ENCODE results near the gene CAP2. TPM values are rescaled to one million over a fixed set of nuclear protein-coding genes. Genes with fewer than 3 reads are reported as not detected.

Gene CAP2
- total and polyA plus RNA-seq, 2 donors (not counting 1 experiment from before 2014, with no cell fraction given), result 8.6 to 38.1 TPM

GRCh38 chr6:17473554-17473953 is 80.2 kb downstream of the CAP2 start:
- TF ChIP-seq CTCF (conservative IDR thresholded peaks at IDR 0.05 in 1 of 2, IDR thresholded peaks at IDR 0.05 in 1 of 2; ENCODE audit: low read depth in 1 of 2, low read length in 2 of 2) (no peak), EZH2 (IDR thresholded peaks at IDR 0.05; ENCODE audit: low read length, missing control alignments) (no peak)

GRCh38 chr6:17474289-17474688 is 80.9 kb downstream of the CAP2 start:
- Histone ChIP-seq H4K20me1 (ENCODE audit: control insufficient read depth, extremely low read depth, insufficient read depth, low read length) (no peaks in the 10 kb centered on the region), H3K9ac (ENCODE audit: insufficient read depth, low read length) (no peak overlapping the region), H3K27me3 (ENCODE audit: control insufficient read depth, insufficient read depth, low read length) (no peaks in the 10 kb centered on the region), H2AFZ (ENCODE audit: low read length) (no peak overlapping the region), H3K4me1 (ENCODE audit: control insufficient read depth, extremely low read depth, insufficient read depth, low read length) (no peaks in the 10 kb centered on the region), H3K36me3 (ENCODE audit: control insufficient read depth, insufficient read depth, low read length) (no peaks in the 10 kb centered on the region), H3K4me2 (ENCODE audit: extremely low read depth, insufficient read depth, low read length) (no peak overlapping the region), H3K9me3 (ENCODE audit: control insufficient read depth, insufficient read depth, low read depth, low read length) (no peaks in the 10 kb centered on the region), H3K27ac (ENCODE audit: insufficient read depth, low read length) (no peak overlapping the region), H3K4me3 (replicated peaks in 1 of 4; ENCODE audit: control extremely low read depth in 1 of 4, insufficient read depth in 1 of 4, low read depth in 3 of 4, low read length in 4 of 4) (no peak overlapping the region), H3K79me2 (ENCODE audit: control insufficient read depth, insufficient read depth, low read length) (no peaks in the 10 kb centered on the region)
- DNase-seq (ENCODE audit: low read depth in 2 of 2), result no peak
- TF ChIP-seq EZH2 (IDR thresholded peaks at IDR 0.05; ENCODE audit: low read length, missing control alignments) (no peak), CTCF (conservative IDR thresholded peaks at IDR 0.05 in 1 of 2, IDR thresholded peaks at IDR 0.05 in 1 of 2; ENCODE audit: low read depth in 1 of 2, low read length in 2 of 2) (no peak)

More at GRCh38 chr6:17473554-17473953, 80.2 kb downstream of the CAP2 start:
- no peak for DNase-seq (ENCODE audit: low read depth in 2 of 2)
- Histone ChIP-seq H3K4me1 (ENCODE audit: control insufficient read depth, extremely low read depth, insufficient read depth, low read length) (no peaks in the 10 kb centered on the region), H3K9ac (ENCODE audit: insufficient read depth, low read length) (no peak overlapping the region), H3K9me3 (ENCODE audit: control insufficient read depth, insufficient read depth, low read depth, low read length) (no peaks in the 10 kb centered on the region), H3K4me3 (replicated peaks in 1 of 4; ENCODE audit: control extremely low read depth in 1 of 4, insufficient read depth in 1 of 4, low read depth in 3 of 4, low read length in 4 of 4) (no peak overlapping the region), H4K20me1 (ENCODE audit: control insufficient read depth, extremely low read depth, insufficient read depth, low read length) (no peaks in the 10 kb centered on the region), H3K36me3 (ENCODE audit: control insufficient read depth, insufficient read depth, low read length) (no peaks in the 10 kb centered on the region), H3K4me2 (ENCODE audit: extremely low read depth, insufficient read depth, low read length) (no peak overlapping the region), H3K27ac (ENCODE audit: insufficient read depth, low read length) (no peak overlapping the region), H3K27me3 (ENCODE audit: control insufficient read depth, insufficient read depth, low read length) (no peaks in the 10 kb centered on the region), H3K79me2 (ENCODE audit: control insufficient read depth, insufficient read depth, low read length) (no peaks in the 10 kb centered on the region), H2AFZ (ENCODE audit: low read length) (no peak overlapping the region)

GRCh38 chr6:17475606-17476244 is 82.3 kb downstream of the CAP2 start:
- no peaks in the 10 kb centered on the region for H3K4me1 ChIP-seq (ENCODE audit: control insufficient read depth, extremely low read depth, insufficient read depth, low read length)
- H3K4me2 ChIP-seq (ENCODE audit: extremely low read depth, insufficient read depth, low read length), result no peak overlapping the region
- H3K79me2 ChIP-seq (ENCODE audit: control insufficient read depth, insufficient read depth, low read length), result no peaks in the 10 kb centered on the region
- no peak for DNase-seq (ENCODE audit: low read depth in 2 of 2)
- no peak for TF ChIP-seq CTCF (conservative IDR thresholded peaks at IDR 0.05 in 1 of 2, IDR thresholded peaks at IDR 0.05 in 1 of 2; ENCODE audit: low read depth in 1 of 2, low read length in 2 of 2)
- TF ChIP-seq EZH2 (IDR thresholded peaks at IDR 0.05; ENCODE audit: low read length, missing control alignments), result no peak
- H3K4me3 ChIP-seq (replicated peaks in 1 of 4; ENCODE audit: control extremely low read depth in 1 of 4, insufficient read depth in 1 of 4, low read depth in 3 of 4, low read length in 4 of 4), result no peak overlapping the region
- no peaks in the 10 kb centered on the region for H4K20me1 ChIP-seq (ENCODE audit: control insufficient read depth, extremely low read depth, insufficient read depth, low read length)
- no peak overlapping the region for H3K27ac ChIP-seq (ENCODE audit: insufficient read depth, low read length)
- no peak overlapping the region for H3K9ac ChIP-seq (ENCODE audit: insufficient read depth, low read length)
- no peaks in the 10 kb centered on the region for H3K27me3 ChIP-seq (ENCODE audit: control insufficient read depth, insufficient read depth, low read length)
- no peaks in the 10 kb centered on the region for H3K9me3 ChIP-seq (ENCODE audit: control insufficient read depth, insufficient read depth, low read depth, low read length)
- H3K36me3 ChIP-seq (ENCODE audit: control insufficient read depth, insufficient read depth, low read length), result no peaks in the 10 kb centered on the region
- no peak overlapping the region for H2AFZ ChIP-seq (ENCODE audit: low read length)
